HL-60 (cell line): ENCODE results near the gene HBE1.

Source experiments
- DNase-seq, 2 experiments: peaks; one replicate each; pipeline ENCODE4 v3.0.0-alpha.2; 2010 to 2020; ENCODE audit warnings: low read depth in 1 of 2, low spot score in 1 of 2
- H3K27ac ChIP-seq: fragments of 250-450 bp; sonication (Bioruptor Pico); replicated peaks from 2 replicates; pipeline ENCODE4 v1.5.1; 2020; ENCODE audit warnings: mild to moderate bottlenecking, moderate library complexity
- H3K27me3 ChIP-seq: fragments of 250-450 bp; sonication (Bioruptor Pico); 2 replicates; pipeline ENCODE4 v1.5.1; 2021; ENCODE audit warnings: mild to moderate bottlenecking, moderate library complexity; ENCODE audit not compliant: insufficient read depth, poor library complexity, severe bottlenecking
- H3K4me3 ChIP-seq: replicated peaks from 2 replicates; pipeline ENCODE4 v1.5.1; 2011; ENCODE audit warnings: mild to moderate bottlenecking, control low read depth, low read length; ENCODE audit not compliant: insufficient read depth
- GABPA ChIP-seq: IDR thresholded peaks from 2 replicates; pipeline ENCODE4 v1.6.1; 2012; ENCODE audit warnings: low read depth
- POLR2AphosphoS5 ChIP-seq: IDR thresholded peaks from 2 replicates; pipeline ENCODE4 v1.6.1; 2012; ENCODE audit warnings: low read depth
- SPI1 ChIP-seq: IDR thresholded peaks from 2 replicates; pipeline ENCODE4 v1.6.1; 2012; ENCODE audit warnings: low read depth, mild to moderate bottlenecking, borderline replicate concordance
- TF ChIP-seq, protein P1 (sequence below): IDR thresholded peaks from one replicate; pipeline ENCODE4 v1.5.1; 2011; ENCODE audit warnings: low read length, control low read depth, inconsistent platforms; ENCODE audit not compliant: insufficient read depth
- TF ChIP-seq, protein P2 (sequence below): IDR thresholded peaks from 2 replicates; pipeline ENCODE4 v1.6.1; 2012; ENCODE audit warnings: low read depth; ENCODE audit not compliant: insufficient replicate concordance

The HBE1 gene

DNA sequence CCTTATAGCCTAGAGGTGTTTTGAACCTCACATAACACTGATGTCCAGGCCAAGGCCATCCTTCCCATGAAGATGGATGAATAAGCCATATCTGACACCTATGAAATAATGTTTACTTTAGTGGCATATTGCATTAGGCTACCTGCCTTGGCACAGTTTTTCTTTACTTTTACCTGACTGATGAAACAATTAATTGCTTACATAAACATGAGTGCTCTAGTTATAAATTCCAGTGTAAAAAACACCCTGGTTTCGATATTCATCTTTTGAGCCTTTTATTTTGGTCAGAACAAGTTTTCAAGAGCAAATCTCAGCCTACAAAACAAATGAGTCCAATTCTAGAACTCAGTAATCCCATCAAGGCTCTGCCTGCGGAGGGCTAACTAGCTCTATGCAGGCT is 7.0 kb upstream of the HBE1 start:
- DNase-seq, result no peak
- TF ChIP-seq GABPA (no peak), POLR2AphosphoS5 (no peak), SPI1 (no peak)
- TF ChIP-seq, protein P1, sequence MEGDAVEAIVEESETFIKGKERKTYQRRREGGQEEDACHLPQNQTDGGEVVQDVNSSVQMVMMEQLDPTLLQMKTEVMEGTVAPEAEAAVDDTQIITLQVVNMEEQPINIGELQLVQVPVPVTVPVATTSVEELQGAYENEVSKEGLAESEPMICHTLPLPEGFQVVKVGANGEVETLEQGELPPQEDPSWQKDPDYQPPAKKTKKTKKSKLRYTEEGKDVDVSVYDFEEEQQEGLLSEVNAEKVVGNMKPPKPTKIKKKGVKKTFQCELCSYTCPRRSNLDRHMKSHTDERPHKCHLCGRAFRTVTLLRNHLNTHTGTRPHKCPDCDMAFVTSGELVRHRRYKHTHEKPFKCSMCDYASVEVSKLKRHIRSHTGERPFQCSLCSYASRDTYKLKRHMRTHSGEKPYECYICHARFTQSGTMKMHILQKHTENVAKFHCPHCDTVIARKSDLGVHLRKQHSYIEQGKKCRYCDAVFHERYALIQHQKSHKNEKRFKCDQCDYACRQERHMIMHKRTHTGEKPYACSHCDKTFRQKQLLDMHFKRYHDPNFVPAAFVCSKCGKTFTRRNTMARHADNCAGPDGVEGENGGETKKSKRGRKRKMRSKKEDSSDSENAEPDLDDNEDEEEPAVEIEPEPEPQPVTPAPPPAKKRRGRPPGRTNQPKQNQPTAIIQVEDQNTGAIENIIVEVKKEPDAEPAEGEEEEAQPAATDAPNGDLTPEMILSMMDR, result no peak
- TF ChIP-seq, protein P2, sequence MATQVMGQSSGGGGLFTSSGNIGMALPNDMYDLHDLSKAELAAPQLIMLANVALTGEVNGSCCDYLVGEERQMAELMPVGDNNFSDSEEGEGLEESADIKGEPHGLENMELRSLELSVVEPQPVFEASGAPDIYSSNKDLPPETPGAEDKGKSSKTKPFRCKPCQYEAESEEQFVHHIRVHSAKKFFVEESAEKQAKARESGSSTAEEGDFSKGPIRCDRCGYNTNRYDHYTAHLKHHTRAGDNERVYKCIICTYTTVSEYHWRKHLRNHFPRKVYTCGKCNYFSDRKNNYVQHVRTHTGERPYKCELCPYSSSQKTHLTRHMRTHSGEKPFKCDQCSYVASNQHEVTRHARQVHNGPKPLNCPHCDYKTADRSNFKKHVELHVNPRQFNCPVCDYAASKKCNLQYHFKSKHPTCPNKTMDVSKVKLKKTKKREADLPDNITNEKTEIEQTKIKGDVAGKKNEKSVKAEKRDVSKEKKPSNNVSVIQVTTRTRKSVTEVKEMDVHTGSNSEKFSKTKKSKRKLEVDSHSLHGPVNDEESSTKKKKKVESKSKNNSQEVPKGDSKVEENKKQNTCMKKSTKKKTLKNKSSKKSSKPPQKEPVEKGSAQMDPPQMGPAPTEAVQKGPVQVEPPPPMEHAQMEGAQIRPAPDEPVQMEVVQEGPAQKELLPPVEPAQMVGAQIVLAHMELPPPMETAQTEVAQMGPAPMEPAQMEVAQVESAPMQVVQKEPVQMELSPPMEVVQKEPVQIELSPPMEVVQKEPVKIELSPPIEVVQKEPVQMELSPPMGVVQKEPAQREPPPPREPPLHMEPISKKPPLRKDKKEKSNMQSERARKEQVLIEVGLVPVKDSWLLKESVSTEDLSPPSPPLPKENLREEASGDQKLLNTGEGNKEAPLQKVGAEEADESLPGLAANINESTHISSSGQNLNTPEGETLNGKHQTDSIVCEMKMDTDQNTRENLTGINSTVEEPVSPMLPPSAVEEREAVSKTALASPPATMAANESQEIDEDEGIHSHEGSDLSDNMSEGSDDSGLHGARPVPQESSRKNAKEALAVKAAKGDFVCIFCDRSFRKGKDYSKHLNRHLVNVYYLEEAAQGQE, result no peak
- Histone ChIP-seq H3K4me3 (no peak overlapping the region), H3K27me3 (no peaks in the 10 kb centered on the region), H3K27ac (no peak overlapping the region)

DNA sequence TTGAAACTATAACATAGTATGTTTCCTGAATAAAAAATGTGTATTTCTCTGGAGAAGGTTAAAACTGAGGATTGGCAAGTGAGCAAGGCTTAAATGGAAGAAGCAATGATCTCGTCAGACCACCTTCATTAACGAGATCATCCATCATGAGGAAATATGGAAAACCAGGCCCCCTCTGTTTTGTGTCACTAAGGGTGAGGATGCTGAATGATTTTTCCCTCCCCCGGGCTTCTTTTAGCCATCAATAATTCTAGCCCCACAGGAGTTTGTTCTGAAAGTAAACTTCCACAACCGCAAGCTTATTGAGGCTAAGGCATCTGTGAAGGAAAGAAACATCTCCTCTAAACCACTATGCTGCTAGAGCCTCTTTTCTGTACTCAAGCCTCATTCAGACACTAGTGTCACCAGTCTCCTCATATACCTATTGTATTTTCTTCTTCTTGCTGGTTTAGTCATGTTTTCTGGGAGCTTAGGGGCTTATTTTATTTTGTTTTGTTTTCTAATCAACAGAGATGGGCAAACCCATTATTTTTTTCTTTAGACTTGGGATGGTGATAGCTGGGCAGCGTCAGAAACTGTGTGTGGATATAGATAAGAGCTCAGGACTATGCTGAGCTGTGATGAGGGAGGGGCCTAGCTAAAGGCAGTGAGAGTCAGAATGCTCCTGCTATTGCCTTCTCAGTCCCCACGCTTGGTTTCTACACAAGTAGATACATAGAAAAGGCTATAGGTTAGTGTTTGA is 5.8 kb upstream of the HBE1 start:
- H3K27ac ChIP-seq, result no peak overlapping the region
- no peak for TF ChIP-seq POLR2AphosphoS5
- no peak for TF ChIP-seq GABPA
- TF ChIP-seq, protein P2, result no peak
- no peak for TF ChIP-seq SPI1
- TF ChIP-seq, protein P1, result no peak
- no peak overlapping the region for H3K4me3 ChIP-seq
- no peak for DNase-seq
- H3K27me3 ChIP-seq, result no peaks in the 10 kb centered on the region

DNA sequence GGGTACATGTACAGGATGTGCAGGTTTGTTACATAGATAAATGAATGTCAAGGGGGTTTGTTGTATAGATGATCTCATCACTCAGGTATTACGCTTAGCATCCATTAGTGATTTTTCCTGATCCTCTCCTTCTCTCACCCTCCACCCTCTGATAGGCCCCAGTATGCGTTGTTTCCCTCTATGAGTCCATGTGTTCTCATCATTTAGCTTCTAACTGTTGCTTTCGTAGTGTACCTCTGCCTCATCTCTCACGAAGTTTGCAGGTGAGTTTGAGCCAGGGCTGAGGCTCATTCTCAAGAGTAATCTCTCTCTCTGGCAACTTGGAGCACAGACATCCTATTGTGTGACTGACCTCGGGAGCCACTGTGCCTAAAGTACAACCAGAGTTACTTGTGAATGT is 4.7 kb upstream of the HBE1 start:
- TF ChIP-seq POLR2AphosphoS5 (no peak), SPI1 (no peak), GABPA (no peak)
- TF ChIP-seq, protein P1, result no peak
- TF ChIP-seq, protein P2, result no peak
- DNase-seq, result no peak

More for the DNA sequence above, 4.7 kb upstream of the HBE1 start:
- Histone ChIP-seq H3K4me3 (no peak overlapping the region), H3K27ac (no peak overlapping the region), H3K27me3 (no peaks in the 10 kb centered on the region)
